ENCODE results near the gene GALNT10.

GRCh38 chr5:154356020-154356655 lies 165.6 kb downstream of the GALNT10 start:
- TF ChIP-seq POLR2A (IDR thresholded peaks at IDR 0.05): no peak
- TF ChIP-seq, protein P1, sequence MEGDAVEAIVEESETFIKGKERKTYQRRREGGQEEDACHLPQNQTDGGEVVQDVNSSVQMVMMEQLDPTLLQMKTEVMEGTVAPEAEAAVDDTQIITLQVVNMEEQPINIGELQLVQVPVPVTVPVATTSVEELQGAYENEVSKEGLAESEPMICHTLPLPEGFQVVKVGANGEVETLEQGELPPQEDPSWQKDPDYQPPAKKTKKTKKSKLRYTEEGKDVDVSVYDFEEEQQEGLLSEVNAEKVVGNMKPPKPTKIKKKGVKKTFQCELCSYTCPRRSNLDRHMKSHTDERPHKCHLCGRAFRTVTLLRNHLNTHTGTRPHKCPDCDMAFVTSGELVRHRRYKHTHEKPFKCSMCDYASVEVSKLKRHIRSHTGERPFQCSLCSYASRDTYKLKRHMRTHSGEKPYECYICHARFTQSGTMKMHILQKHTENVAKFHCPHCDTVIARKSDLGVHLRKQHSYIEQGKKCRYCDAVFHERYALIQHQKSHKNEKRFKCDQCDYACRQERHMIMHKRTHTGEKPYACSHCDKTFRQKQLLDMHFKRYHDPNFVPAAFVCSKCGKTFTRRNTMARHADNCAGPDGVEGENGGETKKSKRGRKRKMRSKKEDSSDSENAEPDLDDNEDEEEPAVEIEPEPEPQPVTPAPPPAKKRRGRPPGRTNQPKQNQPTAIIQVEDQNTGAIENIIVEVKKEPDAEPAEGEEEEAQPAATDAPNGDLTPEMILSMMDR (IDR thresholded peaks at IDR 0.05): no peak

Data from lower leg skin (tissue), 3 donors.